Panc1 (cell line): ENCODE results near the gene ST3GAL5. TPM values are rescaled to one million over a fixed set of nuclear protein-coding genes. Genes with fewer than 3 reads are reported as not detected.

Experiments used
- ATAC-seq: fragments of 200-7000 bp; cut with Tn5 transposase; 2 replicates; pipeline ENCODE4 v1.9.1; 2020; ENCODE audit warnings: mild to moderate bottlenecking, moderate library complexity
- Bru-seq: library from RNA; stranded (reverse); fragments of 400-500 nt; gene quantifications from one replicate; lab custom pipeline; 2021; lab: Mats Ljungman, UMichigan
- BruChase-seq, 2 experiments: library from RNA; stranded (reverse); fragments of 400-500 nt; gene quantifications; one replicate each; lab custom pipeline; 2021; lab: Mats Ljungman, UMichigan
- BruUV-seq: library from RNA; stranded (reverse); fragments of 400-500 nt; replicated peaks from 2 replicates; lab custom pipeline; 2021; lab: Mats Ljungman, UMichigan
- CTCF ChIA-PET: fragments of 300-600 bp; sonication (Branson Sonifier 250); formaldehyde crosslinking; loops from one replicate; lab custom pipeline; 2022; ENCODE audit warnings: antibody characterized with exemption; lab: Charles Lee
- POLR2A ChIA-PET: fragments of 300-600 bp; sonication (Branson Sonifier 250); formaldehyde crosslinking; loops from one replicate; lab custom pipeline; 2022; ENCODE audit warnings: antibody characterized with exemption; lab: Charles Lee
- DNase-seq: peaks from one replicate; pipeline ENCODE4 v3.0.0-alpha.2; 2010; ENCODE audit warnings: low read depth, low spot score
- H3K27ac ChIP-seq: 2 replicates; pipeline ENCODE4 v1.5.1; 2011; ENCODE audit warnings: mild to moderate bottlenecking, low read length, inconsistent platforms
- H3K27me3 ChIP-seq: fragments of 200-500 bp; sonication (Bioruptor generic); 2 replicates; pipeline ENCODE4 v1.6.0; 2014; ENCODE audit warnings: low read length, inconsistent platforms; ENCODE audit not compliant: control insufficient read depth, insufficient read depth
- H3K36me3 ChIP-seq: fragments of 200-500 bp; sonication (Bioruptor generic); 2 replicates; pipeline ENCODE4 v1.5.1; 2014; ENCODE audit warnings: inconsistent platforms, mild to moderate bottlenecking, low read length, moderate library complexity; ENCODE audit not compliant: control insufficient read depth, insufficient read depth
- H3K4me1 ChIP-seq: 2 replicates; pipeline ENCODE4 v1.5.1; 2011; ENCODE audit warnings: inconsistent platforms, mild to moderate bottlenecking, low read length, moderate library complexity; ENCODE audit not compliant: control insufficient read depth, insufficient read depth
- H3K4me3 ChIP-seq, 2 experiments: 2 replicates each; pipeline ENCODE4 v1.5.1; 2011 to 2012; ENCODE audit warnings: low read depth in 2 of 2, low read length in 2 of 2, mild to moderate bottlenecking in 2 of 2, inconsistent platforms in 1 of 2, moderate library complexity in 1 of 2
- H3K9me3 ChIP-seq: fragments of 200-500 bp; sonication (Bioruptor generic); 2 replicates; pipeline ENCODE4 v1.5.1; 2014; ENCODE audit warnings: low read depth, mild to moderate bottlenecking, inconsistent platforms, low read length, moderate library complexity; ENCODE audit not compliant: control insufficient read depth, insufficient read depth
- POLR2AphosphoS5 ChIP-seq: IDR thresholded peaks from 2 replicates; pipeline ENCODE4 v1.6.1; 2012; ENCODE audit warnings: mild to moderate bottlenecking, low read depth, low read length, moderate library complexity
- SIN3A ChIP-seq: IDR thresholded peaks from 2 replicates; pipeline ENCODE4 v1.6.1; 2012; ENCODE audit warnings: low read depth, mild to moderate bottlenecking, low read length, moderate library complexity, borderline replicate concordance; ENCODE audit not compliant: insufficient read depth
- TCF7L2 ChIP-seq: IDR thresholded peaks from 2 replicates; pipeline ENCODE4 v1.6.1; 2011; ENCODE audit warnings: mild to moderate bottlenecking, low read depth, low read length, inconsistent platforms
- in situ Hi-C: cut with HindIII; loops from 2 replicates; pipeline ENCODE4 v1.10.0; 2016; ENCODE audit warnings: low sequenced_read_pairs, low pct_unique_long_range_greater_than_20kb
- intact Hi-C: fragments of 100-400 bp; cut with micrococcal nuclease; formaldehyde crosslinking; loops from one replicate; pipeline ENCODE4 v1.10.0; 2022; ENCODE audit not compliant: unreplicated experiment
- long read RNA-seq: library from polyadenylated mRNA; unstranded; transcript quantifications from one replicate; pipeline ENCODE4 v2.0.0, GENCODE V29; 2021; ENCODE audit not compliant: unreplicated experiment
- polyA plus RNA-seq: library from polyadenylated mRNA; unstranded; fragments of >200 nt; gene quantifications from one replicate; pipeline ENCODE4 v1.2.1, GENCODE V29; 2012; ENCODE audit warnings: missing spikeins; ENCODE audit not compliant: insufficient read length
- total RNA-seq: library from RNA; stranded (reverse); gene quantifications from one replicate; pipeline ENCODE4 v1.2.1, GENCODE V29; 2021; ENCODE audit not compliant: unreplicated experiment
- TF ChIP-seq, protein P1 (sequence below), 2 experiments: IDR thresholded peaks; 2 replicates each; pipeline ENCODE4 v1.6.1; 2011 to 2012; ENCODE audit warnings: low read depth in 2 of 2, control low read depth in 1 of 2, low read length in 1 of 2, mild to moderate bottlenecking in 1 of 2, moderate library complexity in 1 of 2; ENCODE audit not compliant: insufficient read depth in 1 of 2
- TF ChIP-seq, protein P2 (sequence below): fragments of 450-650 bp; IDR thresholded peaks from 2 replicates; pipeline ENCODE4 v1.5.1; 2017; ENCODE audit warnings: mild to moderate bottlenecking

ST3GAL5 gene
- total RNA-seq (5.0 TPM), Bru-seq, nascent RNA (percentile 40 among the genes with signal in this experiment), BruChase-seq, experiment 1, labeled RNA remaining after a 2-hour chase (percentile 39 among the genes with signal in this experiment), BruChase-seq, experiment 2, labeled RNA remaining after a 6-hour chase (percentile 42 among the genes with signal in this experiment)
- 1.4 TPM for polyA plus RNA-seq
- long read RNA-seq, full-length matches to known transcripts: 7 of 8 reads
- long read RNA-seq, partial matches to known transcripts: 0 of 8 reads
- long read RNA-seq, other reads (novel, unspliced or antisense): 1 of 8 reads

DNA sequence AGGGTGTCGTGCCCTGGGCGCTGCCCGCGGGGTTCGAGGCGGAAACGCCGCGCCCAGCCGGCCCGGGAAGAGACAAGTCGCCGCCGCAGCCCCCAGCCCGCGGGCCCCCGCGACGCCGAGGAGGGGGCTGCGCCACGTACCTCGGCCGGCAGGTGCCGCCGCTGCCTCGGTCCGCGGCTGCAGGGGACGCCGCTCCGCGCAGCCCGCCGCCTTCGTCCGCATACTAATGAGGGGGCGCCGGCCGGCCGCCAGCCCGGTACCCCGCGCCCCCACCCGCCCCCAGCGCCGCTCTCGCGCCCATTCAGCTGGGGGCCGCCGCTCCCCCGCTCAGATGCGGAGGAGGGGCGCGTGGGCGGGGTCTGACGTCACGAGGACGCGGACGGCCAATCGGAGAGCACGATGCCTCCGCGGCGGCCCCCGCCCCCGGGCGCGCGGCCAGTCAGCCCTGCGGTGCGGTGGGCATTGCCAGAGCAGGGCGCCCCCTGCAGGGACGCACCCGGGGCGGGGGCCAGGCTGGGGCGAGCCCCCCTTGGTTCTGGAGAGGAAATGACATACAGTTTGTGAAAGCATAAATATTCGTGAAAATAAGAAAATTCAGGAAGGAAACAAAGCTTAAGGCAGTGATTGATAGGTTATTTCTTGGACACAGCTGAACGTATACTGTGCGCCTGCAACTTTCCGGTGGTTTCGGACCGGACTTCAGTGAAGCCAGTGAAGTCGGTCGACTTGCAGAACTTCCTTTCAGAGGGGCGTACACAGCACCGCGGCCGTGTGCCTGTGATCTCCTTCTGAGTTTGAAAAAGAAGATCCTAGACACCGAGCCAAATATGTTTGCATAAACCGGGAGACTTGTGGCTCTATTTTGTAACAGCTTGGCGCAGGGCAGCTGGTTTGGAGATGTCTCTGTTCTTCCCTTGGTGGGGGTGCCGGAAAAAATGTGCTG lies at the start of gene ST3GAL5:
ST3GAL5 (minus strand) TSS at position 307 of the 943 bp plus-strand sequence; CDS start at position 222, 85 bp downstream.
- Histone ChIP-seq H3K4me1 (peaks cover 19% of the 10 kb centered on the region), H3K36me3 (no peaks in the 10 kb centered on the region), H3K9me3 (no peaks in the 10 kb centered on the region), H3K27ac (peak within 1 kb of the TSS; percentile 65), H3K4me3 (peak within 1 kb of the TSS; percentile 64 to 86), H3K27me3 (0 out of 2 replicates have a peak, but pooled peaks cover 3% of the 10 kb centered on the region)
- ATAC-seq (peak; percentile 91), DNase-seq (peak; percentile 64)
- no TSS peak for BruUV-seq
- intact Hi-C loops (loop anchor here (10.0 kb wide), 1 partner anchor 176 kb away; no protein-coding TSS in a partner anchor), in situ Hi-C loops (no loop called here)
- TF ChIP-seq POLR2AphosphoS5 (no peak), SIN3A (no peak), TCF7L2 (peak; percentile 36; the same call in 1 of the 2 replicates)
- TF ChIP-seq, protein P1, sequence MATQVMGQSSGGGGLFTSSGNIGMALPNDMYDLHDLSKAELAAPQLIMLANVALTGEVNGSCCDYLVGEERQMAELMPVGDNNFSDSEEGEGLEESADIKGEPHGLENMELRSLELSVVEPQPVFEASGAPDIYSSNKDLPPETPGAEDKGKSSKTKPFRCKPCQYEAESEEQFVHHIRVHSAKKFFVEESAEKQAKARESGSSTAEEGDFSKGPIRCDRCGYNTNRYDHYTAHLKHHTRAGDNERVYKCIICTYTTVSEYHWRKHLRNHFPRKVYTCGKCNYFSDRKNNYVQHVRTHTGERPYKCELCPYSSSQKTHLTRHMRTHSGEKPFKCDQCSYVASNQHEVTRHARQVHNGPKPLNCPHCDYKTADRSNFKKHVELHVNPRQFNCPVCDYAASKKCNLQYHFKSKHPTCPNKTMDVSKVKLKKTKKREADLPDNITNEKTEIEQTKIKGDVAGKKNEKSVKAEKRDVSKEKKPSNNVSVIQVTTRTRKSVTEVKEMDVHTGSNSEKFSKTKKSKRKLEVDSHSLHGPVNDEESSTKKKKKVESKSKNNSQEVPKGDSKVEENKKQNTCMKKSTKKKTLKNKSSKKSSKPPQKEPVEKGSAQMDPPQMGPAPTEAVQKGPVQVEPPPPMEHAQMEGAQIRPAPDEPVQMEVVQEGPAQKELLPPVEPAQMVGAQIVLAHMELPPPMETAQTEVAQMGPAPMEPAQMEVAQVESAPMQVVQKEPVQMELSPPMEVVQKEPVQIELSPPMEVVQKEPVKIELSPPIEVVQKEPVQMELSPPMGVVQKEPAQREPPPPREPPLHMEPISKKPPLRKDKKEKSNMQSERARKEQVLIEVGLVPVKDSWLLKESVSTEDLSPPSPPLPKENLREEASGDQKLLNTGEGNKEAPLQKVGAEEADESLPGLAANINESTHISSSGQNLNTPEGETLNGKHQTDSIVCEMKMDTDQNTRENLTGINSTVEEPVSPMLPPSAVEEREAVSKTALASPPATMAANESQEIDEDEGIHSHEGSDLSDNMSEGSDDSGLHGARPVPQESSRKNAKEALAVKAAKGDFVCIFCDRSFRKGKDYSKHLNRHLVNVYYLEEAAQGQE (IDR thresholded peaks at IDR 0.05; ENCODE audit: insufficient read depth in 1 of 2, low read depth in 2 of 2, low read length in 1 of 2): no peak
- TF ChIP-seq, protein P2, sequence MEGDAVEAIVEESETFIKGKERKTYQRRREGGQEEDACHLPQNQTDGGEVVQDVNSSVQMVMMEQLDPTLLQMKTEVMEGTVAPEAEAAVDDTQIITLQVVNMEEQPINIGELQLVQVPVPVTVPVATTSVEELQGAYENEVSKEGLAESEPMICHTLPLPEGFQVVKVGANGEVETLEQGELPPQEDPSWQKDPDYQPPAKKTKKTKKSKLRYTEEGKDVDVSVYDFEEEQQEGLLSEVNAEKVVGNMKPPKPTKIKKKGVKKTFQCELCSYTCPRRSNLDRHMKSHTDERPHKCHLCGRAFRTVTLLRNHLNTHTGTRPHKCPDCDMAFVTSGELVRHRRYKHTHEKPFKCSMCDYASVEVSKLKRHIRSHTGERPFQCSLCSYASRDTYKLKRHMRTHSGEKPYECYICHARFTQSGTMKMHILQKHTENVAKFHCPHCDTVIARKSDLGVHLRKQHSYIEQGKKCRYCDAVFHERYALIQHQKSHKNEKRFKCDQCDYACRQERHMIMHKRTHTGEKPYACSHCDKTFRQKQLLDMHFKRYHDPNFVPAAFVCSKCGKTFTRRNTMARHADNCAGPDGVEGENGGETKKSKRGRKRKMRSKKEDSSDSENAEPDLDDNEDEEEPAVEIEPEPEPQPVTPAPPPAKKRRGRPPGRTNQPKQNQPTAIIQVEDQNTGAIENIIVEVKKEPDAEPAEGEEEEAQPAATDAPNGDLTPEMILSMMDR: peak; percentile 95
- CTCF ChIA-PET: interaction anchor here (0.6 to 1.4 kb wide), 7 partner anchors 27 to 191 kb away, joined by 3 to 8 read pairs (median 4); no protein-coding TSS in a partner anchor
- POLR2A ChIA-PET: no interaction called here

DNA sequence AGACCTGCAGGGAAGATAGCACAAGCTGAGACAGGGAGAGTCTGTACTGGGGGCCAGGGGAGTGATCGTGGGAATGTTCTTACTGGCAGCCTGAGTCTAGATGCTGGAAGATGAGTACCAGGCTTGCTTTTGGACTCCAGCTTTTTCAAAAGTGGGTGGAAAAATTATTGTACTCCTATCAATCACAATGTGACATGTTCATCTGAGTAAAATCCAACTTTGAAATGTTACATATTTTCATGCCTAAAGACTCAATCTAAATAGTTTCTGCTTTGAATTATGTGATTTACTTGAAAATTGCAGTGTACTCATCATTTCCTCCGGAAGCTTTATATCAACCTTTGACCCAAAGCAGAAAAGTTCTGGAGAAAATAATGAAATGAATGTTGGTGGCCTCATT lies 49.7 kb upstream of the ST3GAL5 start:
- ATAC-seq: no peak

More for the DNA sequence above, 49.7 kb upstream of the ST3GAL5 start:
- H3K4me3 ChIP-seq: no peak overlapping the region
- no peak overlapping the region for H3K27ac ChIP-seq
- in situ Hi-C loops: no loop called here
- ChIA-PET POLR2A (no interaction called here), CTCF (no interaction called here)
- no peak for DNase-seq
- no peaks in the 10 kb centered on the region for H3K9me3 ChIP-seq
- H3K27me3 ChIP-seq: no peaks in the 10 kb centered on the region
- no peaks in the 10 kb centered on the region for H3K36me3 ChIP-seq
- intact Hi-C loops: no loop called here
- TF ChIP-seq, protein P1 (IDR thresholded peaks at IDR 0.05; ENCODE audit: insufficient read depth in 1 of 2, low read depth in 2 of 2, low read length in 1 of 2): no peak
- no peak for TF ChIP-seq TCF7L2
- no peak for TF ChIP-seq POLR2AphosphoS5
- TF ChIP-seq, protein P2: no peak
- TF ChIP-seq SIN3A: no peak
- peaks cover 12% of the 10 kb centered on the region for H3K4me1 ChIP-seq
- BruUV-seq: no TSS peak
